Endothelial cell of umbilical vein (primary cell): ENCODE results near the gene WDR48. TPM values are rescaled to one million over a fixed set of nuclear protein-coding genes. Genes with fewer than 3 reads are reported as not detected.

Experiments
- BruUV-seq: library from RNA; stranded (reverse); fragments of 400-500 nt; replicated peaks from 2 replicates; lab custom pipeline; 2021; lab: Mats Ljungman, UMichigan
- CTCF ChIA-PET: fragments of 300-600, 350-600 bp; sonication (Branson Sonifier 250); formaldehyde crosslinking; loops from one replicate; lab custom pipeline; 2021; ENCODE audit warnings: antibody characterized with exemption, inconsistent platforms; lab: Charles Lee
- POLR2A ChIA-PET: fragments of 300-600, 350-600 bp; sonication (Branson Sonifier 250); formaldehyde crosslinking; loops from one replicate; lab custom pipeline; 2021; ENCODE audit warnings: antibody characterized with exemption, inconsistent platforms; lab: Charles Lee
- DNase-seq: peaks from one replicate; pipeline ENCODE4 v3.0.0-alpha.2; 2011; ENCODE audit warnings: low read depth, low spot score
- FAIRE-seq: peaks from 2 replicates; lab custom pipeline; 2011; peaks lifted over from hg19 to GRCh38; lab: Jason Lieb, UNC
- H2AFZ ChIP-seq: 2 replicates; pipeline ENCODE4 v1.6.0; 2012; ENCODE audit warnings: low read depth, low read length, control low read depth, inconsistent platforms
- H3K27ac ChIP-seq: 2 replicates; pipeline ENCODE4 v1.5.1; 2011; ENCODE audit warnings: low read depth, mild to moderate bottlenecking, control low read depth, low read length, moderate library complexity; ENCODE audit not compliant: insufficient read depth
- H3K27me3 ChIP-seq, 2 experiments: 2 replicates each; pipeline versions ENCODE4 v1.6.0 to v1.6.1; 2011; ENCODE audit warnings: low read length in 2 of 2, mixed read lengths in 1 of 2; ENCODE audit not compliant: control insufficient read depth in 2 of 2, insufficient read depth in 2 of 2
- H3K36me3 ChIP-seq, 2 experiments: 2 replicates in 1 of 2; 3 replicates in 1 of 2; pipeline ENCODE4 v1.5.1; 2011; ENCODE audit warnings: low read length in 2 of 2, mild to moderate bottlenecking in 1 of 2, moderate library complexity in 1 of 2; ENCODE audit not compliant: control insufficient read depth in 2 of 2, insufficient read depth in 2 of 2; ENCODE audit errors: extremely low read depth in 1 of 2
- H3K4me1 ChIP-seq: 3 replicates; pipeline ENCODE4 v1.5.1; 2011; ENCODE audit warnings: mild to moderate bottlenecking, low read length; ENCODE audit not compliant: control insufficient read depth, insufficient read depth; ENCODE audit errors: extremely low read depth
- H3K4me2 ChIP-seq: 2 replicates; pipeline ENCODE4 v1.6.1; 2011; ENCODE audit warnings: low read length, control low read depth, mixed read lengths; ENCODE audit not compliant: insufficient read depth
- H3K4me3 ChIP-seq, 3 experiments: fragments of 200-600 bp in 1 of 3; sonication (generic), shearing (Covaris generic) in 1 of 3; replicated peaks in 1 of 3; 2 replicates each; pipeline ENCODE4 v1.5.1; 2011 to 2016; ENCODE audit warnings: control low read depth in 3 of 3, low read length in 3 of 3, mild to moderate bottlenecking in 2 of 3, inconsistent platforms in 1 of 3, low read depth in 1 of 3, moderate library complexity in 1 of 3; ENCODE audit not compliant: insufficient read depth in 1 of 3
- H3K79me2 ChIP-seq: 2 replicates; pipeline ENCODE4 v1.6.0; 2012; ENCODE audit warnings: low read length, inconsistent platforms; ENCODE audit not compliant: control insufficient read depth, insufficient read depth
- H3K9ac ChIP-seq: replicated peaks from 2 replicates; pipeline ENCODE3; 2011; ENCODE audit warnings: low read length, control low read depth; ENCODE audit not compliant: insufficient read depth; ENCODE audit errors: extremely low read depth
- H3K9me1 ChIP-seq: replicated peaks from 3 replicates; pipeline ENCODE4 v1.6.0; 2011; ENCODE audit warnings: mild to moderate bottlenecking, low read length; ENCODE audit not compliant: control insufficient read depth, insufficient read depth; ENCODE audit errors: extremely low read depth
- H3K9me3 ChIP-seq: replicated peaks from 2 replicates; pipeline ENCODE4 v1.5.1; 2012; ENCODE audit warnings: low read length, inconsistent platforms; ENCODE audit not compliant: control insufficient read depth, insufficient read depth
- H4K20me1 ChIP-seq: replicated peaks from 2 replicates; pipeline ENCODE3; 2011; ENCODE audit warnings: mild to moderate bottlenecking, low read length; ENCODE audit not compliant: control insufficient read depth, insufficient read depth; ENCODE audit errors: extremely low read depth
- CTCF ChIP-seq, 2 donors: IDR thresholded peaks; 1 replicate in 1 of 2; 2 replicates in 1 of 2; pipeline ENCODE4 v1.5.1; 2011; ENCODE audit warnings: low read length in 2 of 2, mild to moderate bottlenecking in 2 of 2, moderate library complexity in 2 of 2, control low read depth in 1 of 2, inconsistent platforms in 1 of 2, low read depth in 1 of 2; ENCODE audit not compliant: insufficient read depth in 1 of 2; ENCODE audit errors: extremely low read depth in 1 of 2
- EZH2 ChIP-seq: IDR thresholded peaks from 2 replicates; pipeline ENCODE4 v1.6.1; 2012; ENCODE audit warnings: borderline replicate concordance, low read depth, mild to moderate bottlenecking, moderate library complexity, low read length, inconsistent platforms; ENCODE audit not compliant: severe bottlenecking
- FOS ChIP-seq: IDR thresholded peaks from 2 replicates; pipeline ENCODE4 v1.6.1; 2011; ENCODE audit warnings: mild to moderate bottlenecking, low read length, moderate library complexity, borderline replicate concordance; ENCODE audit not compliant: insufficient read depth
- GATA2 ChIP-seq: IDR thresholded peaks from 2 replicates; pipeline ENCODE4 v1.7.0; 2011; ENCODE audit warnings: low read depth, mild to moderate bottlenecking, moderate library complexity, mixed read lengths, low read length; ENCODE audit not compliant: insufficient read length, insufficient read depth
- JUN ChIP-seq: IDR thresholded peaks from 2 replicates; pipeline ENCODE4 v1.6.1; 2011; ENCODE audit warnings: borderline replicate concordance, low read depth; ENCODE audit not compliant: insufficient read length, insufficient read depth
- MAX ChIP-seq: IDR thresholded peaks from 2 replicates; pipeline ENCODE4 v1.6.1; 2011; ENCODE audit not compliant: insufficient read depth, insufficient read length
- MYC ChIP-seq: IDR thresholded peaks from one replicate; pipeline ENCODE4 v1.6.1; 2011; ENCODE audit warnings: mild to moderate bottlenecking, low read depth, low read length
- POLR2A ChIP-seq: IDR thresholded peaks from 2 replicates; pipeline ENCODE4 v1.6.1; 2012; ENCODE audit warnings: low read depth, mild to moderate bottlenecking, control low read depth, low read length
- POLR2AphosphoS5 ChIP-seq: IDR thresholded peaks from 2 replicates; pipeline ENCODE4 v1.6.1; 2012; ENCODE audit warnings: low read depth, mild to moderate bottlenecking, control low read depth, low read length, moderate library complexity; ENCODE audit not compliant: insufficient read depth
- dilution Hi-C: fragments of 300-500 bp; cut with MboI; formaldehyde crosslinking; loops from one replicate; pipeline ENCODE4 v1.15.0; 2019; ENCODE audit warnings: low sequenced_read_pairs; ENCODE audit not compliant: extremely low pct_ligation_motif_present
- intact Hi-C: fragments of 100-400 bp; cut with micrococcal nuclease; formaldehyde crosslinking; loops from one replicate; pipeline ENCODE4 v1.10.0; 2022
- microRNA-seq: library from miRNA; unstranded; fragments of <30 nt; microRNA quantifications from one replicate; pipeline ENCODE4 v1.2.0, GENCODE V29; 2021; ENCODE audit warnings: borderline number of aligned reads, borderline replicate concordance
- polyA plus RNA-seq, 4 experiments: library from polyadenylated mRNA; depleted of rRNA in 3 of 4; stranded (reverse) in 3 of 4; unstranded in 1 of 4; fragments of >200 nt; gene quantifications; 2 replicates each; pipeline versions ENCODE4 v1.2.1 to v1.2.3, GENCODE V29; 2011 to 2012; ENCODE audit warnings: missing spikeins in 1 of 4
- small RNA-seq: library from RNA; depleted of rRNA; stranded (forward); fragments of <200 nt; gene quantifications from one replicate; pipeline ENCODE3, GENCODE V24; 2012; ENCODE audit warnings: low replicate concordance, low read depth; ENCODE audit not compliant: insufficient read depth, insufficient read length
- total RNA-seq: library from RNA; stranded (reverse); gene quantifications from 2 replicates; pipeline ENCODE4 v1.2.3, GENCODE V29; 2021

WDR48 gene
- total and polyA plus RNA-seq, 2 donors (not counting 3 experiments of a cell fraction or from before 2014, with no cell fraction given) = 13.7 to 25.3 TPM

GRCh38 chr3:39146083-39146501, 94.3 kb downstream of the WDR48 start:
- Histone ChIP-seq H3K27ac (peak overlapping the region; percentile 97), H3K4me1 (peaks cover 60% of the 10 kb centered on the region), H3K9me3 (no peaks in the 10 kb centered on the region), H2AFZ (no peak overlapping the region), H3K4me2 (no peak overlapping the region), H3K4me3 (no peak overlapping the region), H4K20me1 (no peaks in the 10 kb centered on the region), H3K9ac (peak overlapping the region; percentile 6), H3K27me3 (no peaks in the 10 kb centered on the region), H3K79me2 (peaks cover 76% of the 10 kb centered on the region), H3K36me3 (peaks cover 4 to 32% of the 10 kb centered on the region in 2 experiments), H3K9me1 (no peaks in the 10 kb centered on the region)
- DNase-seq (no peak), FAIRE-seq (peak; percentile 4)
- TF ChIP-seq JUN = no peak
- no peak for TF ChIP-seq POLR2A
- TF ChIP-seq POLR2AphosphoS5 = no peak
- no peak for TF ChIP-seq GATA2
- no peak for TF ChIP-seq EZH2
- TF ChIP-seq FOS = no peak
- no peak for TF ChIP-seq MYC
- no peak for TF ChIP-seq MAX
- TF ChIP-seq CTCF (IDR thresholded peaks at IDR 0.05; ENCODE audit: extremely low read depth in 1 of 2, insufficient read depth in 1 of 2, low read depth in 1 of 2, low read length in 2 of 2) = no peak
- ChIA-PET POLR2A (interaction anchor here (0.6 kb wide), 1 partner anchor 16 kb away, joined by 3 read pairs; no protein-coding TSS in a partner anchor), CTCF (interaction anchor here (1.1 to 2.7 kb wide), 7 partner anchors 11 to 146 kb away, joined by 3 to 13 read pairs (median 6); partner anchors contain the start of genes GORASP1 and TTC21A)
- dilution Hi-C loops = no loop called here
- BruUV-seq = no TSS peak
- intact Hi-C loops = loop anchor here (2.0 to 10.0 kb wide), 2 partner anchors 19 to 421 kb away; no protein-coding TSS in a partner anchor

Small RNA genes within 50 kb of the gene (microRNA-seq; reads per million reads assigned to microRNA genes)
- not detected for gene MIR6822

Small RNA genes within 50 kb of the gene (small RNA-seq; reads per million reads assigned to genes)
- gene RNU6-1227P = not detected

Other genes starting within 250 kb of the WDR48 start
- 0.09 TPM in 1 of 2 replicates, not detected in the other for gene SCN10A, start 235.8 kb upstream of the WDR48 start, total RNA-seq
- gene SCN10A, start 235.8 kb upstream of the WDR48 start, polyA plus RNA-seq = 0.07 and 0.08 TPM in 2 replicates
- gene SCN11A, start 72 bp upstream of the WDR48 start, total RNA-seq = 0.07 TPM in 1 of 2 replicates, not detected in the other
- 0.05 and 0.06 TPM in 2 replicates for gene SCN11A, start 72 bp upstream of the WDR48 start, polyA plus RNA-seq
- gene GORASP1, start 55.6 kb downstream of the WDR48 start, total RNA-seq = 68.0 and 74.7 TPM in 2 replicates
- 62.5 and 68.0 TPM in 2 replicates for gene GORASP1, start 55.6 kb downstream of the WDR48 start, polyA plus RNA-seq
- 6.3 and 7.8 TPM in 2 replicates for gene TTC21A, start 55.7 kb downstream of the WDR48 start, total RNA-seq
- 4.7 and 4.8 TPM in 2 replicates for gene TTC21A, start 55.7 kb downstream of the WDR48 start, polyA plus RNA-seq
- 13.2 and 14.9 TPM in 2 replicates for gene CSRNP1, start 101.6 kb downstream of the WDR48 start, total RNA-seq
- 26.5 and 33.7 TPM in 2 replicates for gene CSRNP1, start 101.6 kb downstream of the WDR48 start, polyA plus RNA-seq
- gene XIRP1, start 140.6 kb downstream of the WDR48 start, total RNA-seq = not detected in 2 replicates
- gene XIRP1, start 140.6 kb downstream of the WDR48 start, polyA plus RNA-seq = not detected in 2 replicates
- not detected in 2 replicates for gene CX3CR1, start 228.0 kb downstream of the WDR48 start, total RNA-seq
- gene CX3CR1, start 228.0 kb downstream of the WDR48 start, polyA plus RNA-seq = not detected in 2 replicates